Fibroblast of lung (primary cell): ENCODE data around the gene SFMBT2. TPM values are rescaled to one million over a fixed set of nuclear protein-coding genes. Genes with fewer than 3 reads are reported as not detected.

ENCODE experiments used
- DNase-seq, 2 donors: peaks; one replicate each; pipeline versions ENCODE4 v3.0.0 to v3.0.0-alpha.2; 2010; ENCODE audit warnings: low read depth in 2 of 2
- H2AFZ ChIP-seq: 2 replicates; pipeline ENCODE4 v1.5.1; 2012; ENCODE audit warnings: low read length, control low read depth, inconsistent platforms
- H3K27ac ChIP-seq: 2 replicates; pipeline ENCODE4 v1.5.1; 2011; ENCODE audit warnings: low read length, control low read depth; ENCODE audit not compliant: insufficient read depth
- H3K27me3 ChIP-seq: 2 replicates; pipeline ENCODE4 v1.5.1; 2011; ENCODE audit warnings: mild to moderate bottlenecking, low read length; ENCODE audit not compliant: control insufficient read depth, insufficient read depth
- H3K36me3 ChIP-seq: 2 replicates; pipeline ENCODE4 v1.5.1; 2011; ENCODE audit warnings: low read length; ENCODE audit not compliant: control insufficient read depth, insufficient read depth
- H3K4me1 ChIP-seq: 2 replicates; pipeline ENCODE4 v1.5.1; 2011; ENCODE audit warnings: low read length; ENCODE audit not compliant: control insufficient read depth, insufficient read depth; ENCODE audit errors: extremely low read depth
- H3K4me2 ChIP-seq: 2 replicates; pipeline ENCODE4 v1.5.1; 2011; ENCODE audit warnings: low read length, control low read depth; ENCODE audit not compliant: insufficient read depth; ENCODE audit errors: extremely low read depth
- H3K4me3 ChIP-seq, 4 experiments: fragments of 200-600 bp in 1 of 4; sonication (generic) in 1 of 4; replicated peaks in 1 of 4; 2 replicates each; pipeline ENCODE4 v1.5.1; 2011 to 2016; ENCODE audit warnings: low read length in 4 of 4, low read depth in 3 of 4, mild to moderate bottlenecking in 3 of 4, control low read depth in 2 of 4, inconsistent platforms in 1 of 4, mixed read lengths in 1 of 4; ENCODE audit not compliant: insufficient read depth in 1 of 4; ENCODE audit errors: control extremely low read depth in 1 of 4
- H3K79me2 ChIP-seq: 2 replicates; pipeline ENCODE4 v1.5.1; 2012; ENCODE audit warnings: mild to moderate bottlenecking, low read length, inconsistent platforms; ENCODE audit not compliant: control insufficient read depth, insufficient read depth
- H3K9ac ChIP-seq: 2 replicates; pipeline ENCODE4 v1.5.1; 2011; ENCODE audit warnings: mild to moderate bottlenecking, low read length, control low read depth; ENCODE audit not compliant: insufficient read depth
- H3K9me3 ChIP-seq: 2 replicates; pipeline ENCODE4 v1.5.1; 2012; ENCODE audit warnings: low read depth, low read length; ENCODE audit not compliant: control insufficient read depth, insufficient read depth
- H4K20me1 ChIP-seq: 2 replicates; pipeline ENCODE4 v1.5.1; 2011; ENCODE audit warnings: low read length; ENCODE audit not compliant: control insufficient read depth, insufficient read depth; ENCODE audit errors: extremely low read depth
- EZH2 ChIP-seq: IDR thresholded peaks from 2 replicates; pipeline ENCODE4 v1.5.1; 2012; ENCODE audit warnings: low read length, control low read depth, mild to moderate bottlenecking; ENCODE audit errors: missing control alignments
- polyA plus RNA-seq, 2 donors: library from polyadenylated mRNA; depleted of rRNA in 1 of 2; stranded (reverse) in 1 of 2; unstranded in 1 of 2; fragments of >200 nt; gene quantifications; 2 replicates each; pipeline ENCODE4 v1.2.1, GENCODE V29; 2011 to 2012; ENCODE audit warnings: missing spikeins in 1 of 2
- total RNA-seq: library from RNA; depleted of rRNA; stranded (reverse); fragments of >200 nt; gene quantifications from 2 replicates; pipeline ENCODE4 v1.2.1, GENCODE V29; 2014
- TF ChIP-seq, protein P1 (sequence below), 2 donors: IDR thresholded peaks in 1 of 2; conservative IDR thresholded peaks in 1 of 2; 1 replicate in 1 of 2; 2 replicates in 1 of 2; pipeline ENCODE4 v1.5.1; 2011 to 2012; ENCODE audit warnings: low read length in 2 of 2, control low read depth in 1 of 2, inconsistent platforms in 1 of 2, low read depth in 1 of 2, mild to moderate bottlenecking in 1 of 2

SFMBT2 gene
- total and polyA plus RNA-seq, 2 donors (not counting 1 experiment from before 2014, with no cell fraction given) = 0.52 to 2.5 TPM

DNA sequence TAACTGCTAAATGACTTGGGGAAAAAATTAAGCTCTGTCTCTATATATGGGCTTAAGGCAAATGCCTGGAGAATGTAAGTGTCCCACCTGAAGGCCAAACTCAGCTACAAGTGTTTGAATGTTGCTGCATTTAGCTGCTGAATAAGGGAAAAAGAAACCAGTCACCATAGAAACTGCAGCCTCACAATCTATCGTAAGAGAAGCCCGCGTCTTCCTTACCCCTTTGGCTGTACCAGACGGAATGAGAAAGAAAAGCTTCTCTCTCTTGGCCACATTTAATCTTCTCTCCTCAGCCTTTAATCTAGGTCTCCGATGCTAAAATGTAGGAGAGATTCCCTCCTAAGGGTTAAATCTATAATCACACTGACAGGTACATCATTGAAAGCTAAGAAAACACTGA, 147.2 kb downstream of the SFMBT2 start:
- no peak overlapping the region for H3K9ac ChIP-seq
- no peak overlapping the region for H2AFZ ChIP-seq
- H3K4me3 ChIP-seq = no peak overlapping the region
- H3K27me3 ChIP-seq = no peaks in the 10 kb centered on the region
- H3K27ac ChIP-seq = no peak overlapping the region
- no peak for TF ChIP-seq EZH2
- no peaks in the 10 kb centered on the region for H3K4me1 ChIP-seq
- H3K79me2 ChIP-seq = no peaks in the 10 kb centered on the region
- no peaks in the 10 kb centered on the region for H4K20me1 ChIP-seq
- no peaks in the 10 kb centered on the region for H3K36me3 ChIP-seq
- no peak for DNase-seq
- H3K9me3 ChIP-seq = no peaks in the 10 kb centered on the region
- H3K4me2 ChIP-seq = no peak overlapping the region

DNA sequence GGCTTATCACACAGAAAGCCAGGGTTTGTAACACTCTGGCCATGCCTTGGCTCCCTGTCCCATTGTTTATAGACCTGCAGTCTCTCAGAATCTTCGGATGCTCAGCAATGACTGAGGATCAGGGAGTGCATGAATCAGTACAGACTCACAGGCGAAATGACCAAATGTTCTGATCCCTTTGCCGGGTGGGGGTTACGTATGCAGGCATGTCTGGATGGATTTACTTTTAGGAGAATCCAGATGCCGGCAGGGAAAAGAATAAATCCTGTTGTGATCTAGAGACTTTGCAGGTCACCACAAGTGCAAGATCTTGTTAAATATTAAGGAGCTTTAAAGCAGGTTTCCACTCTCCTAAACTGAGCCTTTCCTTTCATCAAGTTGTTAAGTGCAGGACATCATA, 149.5 kb downstream of the SFMBT2 start:
- Histone ChIP-seq H4K20me1 (no peaks in the 10 kb centered on the region), H2AFZ (no peak overlapping the region), H3K27me3 (no peaks in the 10 kb centered on the region), H3K4me1 (no peaks in the 10 kb centered on the region), H3K9ac (no peak overlapping the region), H3K79me2 (no peaks in the 10 kb centered on the region), H3K36me3 (no peaks in the 10 kb centered on the region), H3K4me2 (no peak overlapping the region), H3K27ac (no peak overlapping the region), H3K4me3 (no peak overlapping the region), H3K9me3 (no peaks in the 10 kb centered on the region)
- DNase-seq = peak; percentile 74 to 79
- TF ChIP-seq, protein P1, sequence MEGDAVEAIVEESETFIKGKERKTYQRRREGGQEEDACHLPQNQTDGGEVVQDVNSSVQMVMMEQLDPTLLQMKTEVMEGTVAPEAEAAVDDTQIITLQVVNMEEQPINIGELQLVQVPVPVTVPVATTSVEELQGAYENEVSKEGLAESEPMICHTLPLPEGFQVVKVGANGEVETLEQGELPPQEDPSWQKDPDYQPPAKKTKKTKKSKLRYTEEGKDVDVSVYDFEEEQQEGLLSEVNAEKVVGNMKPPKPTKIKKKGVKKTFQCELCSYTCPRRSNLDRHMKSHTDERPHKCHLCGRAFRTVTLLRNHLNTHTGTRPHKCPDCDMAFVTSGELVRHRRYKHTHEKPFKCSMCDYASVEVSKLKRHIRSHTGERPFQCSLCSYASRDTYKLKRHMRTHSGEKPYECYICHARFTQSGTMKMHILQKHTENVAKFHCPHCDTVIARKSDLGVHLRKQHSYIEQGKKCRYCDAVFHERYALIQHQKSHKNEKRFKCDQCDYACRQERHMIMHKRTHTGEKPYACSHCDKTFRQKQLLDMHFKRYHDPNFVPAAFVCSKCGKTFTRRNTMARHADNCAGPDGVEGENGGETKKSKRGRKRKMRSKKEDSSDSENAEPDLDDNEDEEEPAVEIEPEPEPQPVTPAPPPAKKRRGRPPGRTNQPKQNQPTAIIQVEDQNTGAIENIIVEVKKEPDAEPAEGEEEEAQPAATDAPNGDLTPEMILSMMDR (conservative IDR thresholded peaks at IDR 0.05 in 1 of 2, IDR thresholded peaks at IDR 0.05 in 1 of 2; ENCODE audit: low read depth in 1 of 2, low read length in 2 of 2) = no peak
- no peak for TF ChIP-seq EZH2

DNA sequence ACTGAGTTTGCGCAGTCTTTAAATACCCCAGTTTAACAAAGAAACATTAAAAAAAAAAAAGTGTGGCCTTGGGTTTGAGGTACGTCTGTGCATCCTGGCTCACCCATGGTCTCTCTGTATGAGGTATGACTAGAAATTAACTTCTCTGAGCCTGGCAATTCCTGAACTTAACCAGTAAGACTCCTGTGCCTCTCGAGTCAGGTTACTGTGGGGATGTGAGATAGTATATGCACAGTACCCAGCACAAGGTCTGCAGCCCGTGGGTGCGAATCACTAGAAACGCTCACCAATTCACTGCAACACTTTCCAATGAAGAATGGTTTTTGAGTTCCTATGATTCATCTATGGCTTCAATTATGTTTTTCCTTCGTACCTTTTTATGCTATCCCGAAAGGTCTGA, 149.9 kb downstream of the SFMBT2 start:
- no peak for TF ChIP-seq EZH2
- H3K36me3 ChIP-seq = no peaks in the 10 kb centered on the region
- DNase-seq = no peak
- no peaks in the 10 kb centered on the region for H4K20me1 ChIP-seq
- H3K4me1 ChIP-seq = no peaks in the 10 kb centered on the region
- peak overlapping the region; percentile 23 for H3K4me2 ChIP-seq
- H3K27me3 ChIP-seq = no peaks in the 10 kb centered on the region
- no peak overlapping the region for H3K4me3 ChIP-seq
- H3K27ac ChIP-seq = peak overlapping the region; percentile 31
- no peak overlapping the region for H3K9ac ChIP-seq
- no peak overlapping the region for H2AFZ ChIP-seq
- no peaks in the 10 kb centered on the region for H3K9me3 ChIP-seq
- no peaks in the 10 kb centered on the region for H3K79me2 ChIP-seq

- no peaks in the 10 kb centered on the region for H4K20me1 ChIP-seq
- no peaks in the 10 kb centered on the region for H3K79me2 ChIP-seq
- H3K9me3 ChIP-seq = no peaks in the 10 kb centered on the region
- no peak overlapping the region for H3K4me3 ChIP-seq
- H3K27me3 ChIP-seq = no peaks in the 10 kb centered on the region
- no peak overlapping the region for H3K4me2 ChIP-seq
- no peaks in the 10 kb centered on the region for H3K4me1 ChIP-seq
- H3K27ac ChIP-seq = no peak overlapping the region
- no peak overlapping the region for H2AFZ ChIP-seq
- no peaks in the 10 kb centered on the region for H3K36me3 ChIP-seq
- no peak overlapping the region for H3K9ac ChIP-seq
- TF ChIP-seq, protein P1 (conservative IDR thresholded peaks at IDR 0.05 in 1 of 2, IDR thresholded peaks at IDR 0.05 in 1 of 2; ENCODE audit: low read depth in 1 of 2, low read length in 2 of 2) = peak; percentile 58 to 76
- no peak for TF ChIP-seq EZH2
- DNase-seq = peak; percentile 97 to 100
Measured at GRCh38 chr10:7260412-7260900, 150.4 kb downstream of the SFMBT2 start.
